ENCODE data around the gene PCDH17. TPM values are rescaled to one million over a fixed set of nuclear protein-coding genes. Genes with fewer than 3 reads are reported as not detected.

The PCDH17 gene
- total and polyA plus RNA-seq, 2 of the 8 experiments (the other 6 are each of a cell fraction or from before 2014, with no cell fraction given), result 0.20 to 0.60 TPM

- H3K4me2 ChIP-seq (ENCODE audit: insufficient read depth in 1 of 2, low read depth in 2 of 2, low read length in 2 of 2), result no peak overlapping the region
- ChIA-PET CTCF (ENCODE audit: partially characterized antibody) (interaction anchor here (0.7 to 1.4 kb wide), 2 partner anchors 13 to 71 kb away, joined by 3 read pairs; no protein-coding TSS in a partner anchor), POLR2A (ENCODE audit: partially characterized antibody) (no interaction called here)
- H3K79me2 ChIP-seq (ENCODE audit: control insufficient read depth in 1 of 2, insufficient read depth in 2 of 2, low read length in 2 of 2), result no peaks in the 10 kb centered on the region
- no peak overlapping the region for H3K4ac ChIP-seq (replicated peaks; ENCODE audit: insufficient read length, low read depth, low read length)
- no peak overlapping the region for H3K18ac ChIP-seq (ENCODE audit: extremely low read depth, low read length)
- no peak overlapping the region for H4K8ac ChIP-seq (ENCODE audit: extremely low read depth, insufficient read depth, low read length)
- DNase-seq (ENCODE audit: low read depth in 1 of 2, low spot score in 2 of 2) (no peak), FAIRE-seq (no peak)
- no peak overlapping the region for H4K5ac ChIP-seq (ENCODE audit: insufficient read length, low read depth, low read length)
- H3K23me2 ChIP-seq (ENCODE audit: low read depth, low read length), result no peaks in the 10 kb centered on the region; the same call in 1 of the 2 replicates
- H4K20me1 ChIP-seq (replicated peaks in 1 of 2; ENCODE audit: control insufficient read depth in 1 of 2, insufficient read depth in 2 of 2, low read length in 2 of 2), result no peaks in the 10 kb centered on the region
- H2AFZ ChIP-seq (ENCODE audit: low read length), result no peak overlapping the region
- no peak overlapping the region for H3K4me3 ChIP-seq (ENCODE audit: extremely low read depth in 1 of 4, insufficient read depth in 2 of 4, low read depth in 3 of 4, low read length in 4 of 4)
- no peak overlapping the region for H3K9ac ChIP-seq (replicated peaks in 1 of 4; ENCODE audit: extremely low read depth in 1 of 4, low read depth in 3 of 4, low read length in 3 of 4)
- no peak overlapping the region for H3K14ac ChIP-seq (ENCODE audit: insufficient read length)
- H2BK15ac ChIP-seq (ENCODE audit: low read length), result no peak overlapping the region
- no peak overlapping the region for H4K91ac ChIP-seq (replicated peaks; ENCODE audit: insufficient read length, low read length)
- no peaks in the 10 kb centered on the region for H3K27me3 ChIP-seq (replicated peaks in 1 of 4; ENCODE audit: control insufficient read depth in 3 of 4, extremely low read depth in 1 of 4, insufficient read depth in 3 of 4, low read length in 3 of 4)
- no peaks in the 10 kb centered on the region for H3K9me3 ChIP-seq (ENCODE audit: insufficient read depth in 2 of 2, low read depth in 1 of 2, low read length in 1 of 2)
- H2BK120ac ChIP-seq (replicated peaks; ENCODE audit: low read depth, low read length), result no peak overlapping the region
- H3K36me3 ChIP-seq (ENCODE audit: control insufficient read depth in 2 of 4, insufficient read depth in 4 of 4, low read length in 3 of 4), result no peaks in the 10 kb centered on the region
- H3K23ac ChIP-seq (ENCODE audit: insufficient read length), result no peak overlapping the region
- no peak overlapping the region for H2BK12ac ChIP-seq (ENCODE audit: low read depth, low read length)
- no peak overlapping the region for H2BK5ac ChIP-seq (ENCODE audit: low read depth, low read length)
- WGBS, 2 experiments (ENCODE audit: extremely low coverage in 1 of 2, insufficient coverage in 1 of 2, insufficient read length in 1 of 2, insufficient replicate concordance in 2 of 2, low coverage in 1 of 2, low lambda C conversion rate in 2 of 2, missing lambda C conversion rate in 1 of 2), result 77% methylated on average over 2 of the region's 2 CpGs; no CpG with 5 or more reads in 1 of the 2 experiments
- no peak overlapping the region for H3K56ac ChIP-seq (replicated peaks; ENCODE audit: insufficient read length, low read depth, low read length)
- no peaks in the 10 kb centered on the region for H3K79me1 ChIP-seq (ENCODE audit: low read depth, low read length)
- H2AK5ac ChIP-seq (ENCODE audit: low read depth, low read length), result no peak overlapping the region
- no peak overlapping the region for H2BK20ac ChIP-seq (ENCODE audit: low read length)
- H3K27ac ChIP-seq (ENCODE audit: low read depth, low read length), result no peak overlapping the region
- no peaks in the 10 kb centered on the region for H3K4me1 ChIP-seq (replicated peaks in 1 of 4; ENCODE audit: control insufficient read depth in 3 of 4, insufficient read depth in 4 of 4, low read length in 3 of 4)
- TF ChIP-seq SIRT6 (IDR thresholded peaks at IDR 0.05; ENCODE audit: low read length), result no peak
- no peak for TF ChIP-seq MAFK (IDR thresholded peaks at IDR 0.05; ENCODE audit: low read depth, low read length)
- no peak for TF ChIP-seq ZNF274 (IDR thresholded peaks at IDR 0.05; ENCODE audit: borderline replicate concordance, extremely low read depth, low read length)
- TF ChIP-seq CBX5 (IDR thresholded peaks at IDR 0.05; ENCODE audit: low read depth, low read length), result no peak
- no peak for TF ChIP-seq SAP30 (IDR thresholded peaks at IDR 0.05; ENCODE audit: insufficient read depth, insufficient replicate concordance, low read length)
- TF ChIP-seq GABPA (IDR thresholded peaks at IDR 0.05; ENCODE audit: borderline replicate concordance, insufficient read depth, low read length), result no peak
- TF ChIP-seq JUND (IDR thresholded peaks at IDR 0.05; ENCODE audit: low read length), result no peak
- no peak for TF ChIP-seq PHF8 (conservative IDR thresholded peaks at IDR 0.05; ENCODE audit: low read depth, low read length)
- no peak for TF ChIP-seq SIX5 (IDR thresholded peaks at IDR 0.05; ENCODE audit: low read depth, low read length)
- no peak for TF ChIP-seq CTCF (IDR thresholded peaks at IDR 0.05; ENCODE audit: control extremely low read depth in 1 of 3, insufficient read depth in 1 of 3, low read depth in 1 of 3, low read length in 3 of 3)
Observed at GRCh38 chr13:57704031-57704430, 72.5 kb downstream of the PCDH17 start.

All from H1 (cell line).